ENCODE data around the gene S1PR1. TPM values are rescaled to one million over a fixed set of nuclear protein-coding genes. Genes with fewer than 3 reads are reported as not detected.

The S1PR1 gene
- total RNA-seq, 1 experiment from 2014 or later, result 0.68 TPM

DNA sequence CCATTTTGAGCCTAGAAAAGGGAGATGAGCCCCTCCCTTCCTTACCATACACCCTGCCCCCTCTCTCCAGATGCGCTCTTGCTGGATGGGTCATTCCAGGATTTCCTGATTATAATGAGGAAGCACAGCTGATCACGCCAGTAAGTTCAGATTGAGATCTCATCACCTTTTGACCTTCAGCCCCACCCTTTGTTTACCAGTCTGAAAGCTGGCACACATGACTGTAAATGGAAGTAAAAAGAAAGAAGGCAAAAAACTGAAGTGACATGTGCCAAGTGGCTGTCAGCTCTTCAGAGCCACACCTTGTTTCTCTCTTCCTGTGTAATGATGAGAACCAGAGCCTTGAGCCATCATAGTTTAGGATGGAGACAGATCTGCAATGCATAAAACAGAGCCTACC is 27.9 kb downstream of the S1PR1 start:
- Histone ChIP-seq H3K36me3 (ENCODE audit: low read depth) (no peaks in the 10 kb centered on the region), H3K27me3 (ENCODE audit: insufficient read depth, low read depth) (no peaks in the 10 kb centered on the region), H3K9me3 (ENCODE audit: insufficient read depth, low read depth) (no peaks in the 10 kb centered on the region), H3K9me2 (ENCODE audit: insufficient read depth) (no peaks in the 10 kb centered on the region), H3K4me1 (replicated peaks; ENCODE audit: insufficient read depth) (peaks cover 44% of the 10 kb centered on the region), H3K79me2 (ENCODE audit: low read depth) (no peaks in the 10 kb centered on the region), H3K4me3 (no peak overlapping the region), H2AFZ (no peak overlapping the region), H4K20me1 (ENCODE audit: insufficient read depth) (no peaks in the 10 kb centered on the region), H3K27ac (no peak overlapping the region), H3K4me2 (peak overlapping the region; percentile 32), H3F3A (ENCODE audit: insufficient read depth, low read depth) (peaks cover 10% of the 10 kb centered on the region; the same call in 1 of the 2 replicates)
- peak; percentile 25 to 76 for DNase-seq
- TF ChIP-seq, protein P1, sequence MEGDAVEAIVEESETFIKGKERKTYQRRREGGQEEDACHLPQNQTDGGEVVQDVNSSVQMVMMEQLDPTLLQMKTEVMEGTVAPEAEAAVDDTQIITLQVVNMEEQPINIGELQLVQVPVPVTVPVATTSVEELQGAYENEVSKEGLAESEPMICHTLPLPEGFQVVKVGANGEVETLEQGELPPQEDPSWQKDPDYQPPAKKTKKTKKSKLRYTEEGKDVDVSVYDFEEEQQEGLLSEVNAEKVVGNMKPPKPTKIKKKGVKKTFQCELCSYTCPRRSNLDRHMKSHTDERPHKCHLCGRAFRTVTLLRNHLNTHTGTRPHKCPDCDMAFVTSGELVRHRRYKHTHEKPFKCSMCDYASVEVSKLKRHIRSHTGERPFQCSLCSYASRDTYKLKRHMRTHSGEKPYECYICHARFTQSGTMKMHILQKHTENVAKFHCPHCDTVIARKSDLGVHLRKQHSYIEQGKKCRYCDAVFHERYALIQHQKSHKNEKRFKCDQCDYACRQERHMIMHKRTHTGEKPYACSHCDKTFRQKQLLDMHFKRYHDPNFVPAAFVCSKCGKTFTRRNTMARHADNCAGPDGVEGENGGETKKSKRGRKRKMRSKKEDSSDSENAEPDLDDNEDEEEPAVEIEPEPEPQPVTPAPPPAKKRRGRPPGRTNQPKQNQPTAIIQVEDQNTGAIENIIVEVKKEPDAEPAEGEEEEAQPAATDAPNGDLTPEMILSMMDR (conservative IDR thresholded peaks at IDR 0.05), result no peak
- TF ChIP-seq EZH2 (IDR thresholded peaks at IDR 0.05; ENCODE audit: low read depth), result no peak
- intact Hi-C loops (cut with micrococcal nuclease; ENCODE audit: unreplicated experiment), result no loop called here
- CTCF ChIA-PET, result no interaction called here
- POLR2A ChIA-PET (ENCODE audit: unreplicated experiment), result no interaction called here
- no TSS peak for BruUV-seq (replicated peaks)

GRCh38 chr1:101265684-101266083 is 28.9 kb downstream of the S1PR1 start:
- no peak overlapping the region for H3K4me3 ChIP-seq
- intact Hi-C loops (cut with micrococcal nuclease; ENCODE audit: unreplicated experiment), result no loop called here
- BruUV-seq (replicated peaks), result no TSS peak

GRCh38 chr1:101267082-101267481 is 30.3 kb downstream of the S1PR1 start:
- no peak overlapping the region for H3K4me3 ChIP-seq
- no peaks in the 10 kb centered on the region; the same call in 1 of the 2 replicates for H3K9me3 ChIP-seq (ENCODE audit: insufficient read depth, low read depth)
- no peaks in the 10 kb centered on the region for H3K79me2 ChIP-seq (ENCODE audit: low read depth)
- H3K4me1 ChIP-seq (replicated peaks; ENCODE audit: insufficient read depth), result peaks cover 20% of the 10 kb centered on the region
- no peaks in the 10 kb centered on the region for H4K20me1 ChIP-seq (ENCODE audit: insufficient read depth)
- intact Hi-C loops (cut with micrococcal nuclease; ENCODE audit: unreplicated experiment), result no loop called here
- POLR2A ChIA-PET (ENCODE audit: unreplicated experiment), result no interaction called here
- TF ChIP-seq EZH2 (IDR thresholded peaks at IDR 0.05; ENCODE audit: low read depth), result no peak
- TF ChIP-seq, protein P1 (conservative IDR thresholded peaks at IDR 0.05), result no peak
- CTCF ChIA-PET, result no interaction called here
- no peak for DNase-seq
- H3K9me2 ChIP-seq (ENCODE audit: insufficient read depth), result no peaks in the 10 kb centered on the region
- H3K4me2 ChIP-seq, result no peak overlapping the region
- no peak overlapping the region for H3K27ac ChIP-seq
- H2AFZ ChIP-seq, result no peak overlapping the region
- BruUV-seq (replicated peaks), result no TSS peak
- no peaks in the 10 kb centered on the region; the same call in 1 of the 2 replicates for H3F3A ChIP-seq (ENCODE audit: insufficient read depth, low read depth)
- no peaks in the 10 kb centered on the region for H3K36me3 ChIP-seq (ENCODE audit: low read depth)
- no peaks in the 10 kb centered on the region for H3K27me3 ChIP-seq (ENCODE audit: insufficient read depth, low read depth)

More at GRCh38 chr1:101265684-101266083, 28.9 kb downstream of the S1PR1 start:
- H3K4me2 ChIP-seq, result no peak overlapping the region
- H3K4me1 ChIP-seq (replicated peaks; ENCODE audit: insufficient read depth), result peaks cover 34% of the 10 kb centered on the region
- H3K9me2 ChIP-seq (ENCODE audit: insufficient read depth), result no peaks in the 10 kb centered on the region
- no peaks in the 10 kb centered on the region for H3K79me2 ChIP-seq (ENCODE audit: low read depth)
- H3K27ac ChIP-seq, result no peak overlapping the region
- DNase-seq, result no peak
- CTCF ChIA-PET, result no interaction called here
- no peak for TF ChIP-seq EZH2 (IDR thresholded peaks at IDR 0.05; ENCODE audit: low read depth)
- TF ChIP-seq, protein P1 (conservative IDR thresholded peaks at IDR 0.05), result no peak
- no peaks in the 10 kb centered on the region for H3K27me3 ChIP-seq (ENCODE audit: insufficient read depth, low read depth)
- peaks cover 5% of the 10 kb centered on the region; the same call in 1 of the 2 replicates for H3F3A ChIP-seq (ENCODE audit: insufficient read depth, low read depth)
- H3K36me3 ChIP-seq (ENCODE audit: low read depth), result no peaks in the 10 kb centered on the region
- POLR2A ChIA-PET (ENCODE audit: unreplicated experiment), result no interaction called here
- H2AFZ ChIP-seq, result no peak overlapping the region
- no peaks in the 10 kb centered on the region for H4K20me1 ChIP-seq (ENCODE audit: insufficient read depth)
- no peaks in the 10 kb centered on the region; the same call in 1 of the 2 replicates for H3K9me3 ChIP-seq (ENCODE audit: insufficient read depth, low read depth)

Measured in PC-9 (cell line).